ENCODE results near the gene GRM1. TPM values are rescaled to one million over a fixed set of nuclear protein-coding genes. Genes with fewer than 3 reads are reported as not detected.

Gene GRM1
- polyA plus RNA-seq, 2 of the 4 experiments (the other 2 are of a cell fraction): 0.04 TPM; not detected in 1

DNA sequence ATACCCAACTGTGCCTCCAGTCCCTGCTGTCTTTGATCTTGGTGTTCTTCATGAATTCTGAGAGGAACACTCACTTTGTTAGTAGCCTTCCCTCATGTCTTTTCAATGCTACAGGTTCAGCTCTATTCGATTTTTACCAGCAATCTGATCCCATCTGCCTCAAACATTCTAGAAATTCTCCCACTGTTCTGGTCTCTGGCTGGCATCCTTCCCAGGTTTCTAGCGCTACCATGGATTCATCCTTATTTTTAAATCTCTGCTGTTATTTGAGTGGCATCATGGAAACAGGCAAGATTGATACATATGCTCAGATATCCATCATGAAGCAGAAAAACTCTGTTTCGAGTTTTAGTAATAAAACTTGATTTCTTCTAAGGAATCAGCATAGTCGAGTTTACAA is 94.8 kb downstream of the GRM1 start (continued):
- TF ChIP-seq RCOR1 (IDR thresholded peaks at IDR 0.05; ENCODE audit: low read depth, low read length): no peak
- TF ChIP-seq TP53 (CRISPR knock-in tag; IDR thresholded peaks at IDR 0.05): no peak
- TF ChIP-seq, protein P1, sequence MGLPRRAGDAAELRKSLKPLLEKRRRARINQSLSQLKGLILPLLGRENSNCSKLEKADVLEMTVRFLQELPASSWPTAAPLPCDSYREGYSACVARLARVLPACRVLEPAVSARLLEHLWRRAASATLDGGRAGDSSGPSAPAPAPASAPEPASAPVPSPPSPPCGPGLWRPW (IDR thresholded peaks at IDR 0.05): no peak
- TF ChIP-seq TFCP2L1 (CRISPR knock-in tag; IDR thresholded peaks at IDR 0.05): no peak

DNA sequence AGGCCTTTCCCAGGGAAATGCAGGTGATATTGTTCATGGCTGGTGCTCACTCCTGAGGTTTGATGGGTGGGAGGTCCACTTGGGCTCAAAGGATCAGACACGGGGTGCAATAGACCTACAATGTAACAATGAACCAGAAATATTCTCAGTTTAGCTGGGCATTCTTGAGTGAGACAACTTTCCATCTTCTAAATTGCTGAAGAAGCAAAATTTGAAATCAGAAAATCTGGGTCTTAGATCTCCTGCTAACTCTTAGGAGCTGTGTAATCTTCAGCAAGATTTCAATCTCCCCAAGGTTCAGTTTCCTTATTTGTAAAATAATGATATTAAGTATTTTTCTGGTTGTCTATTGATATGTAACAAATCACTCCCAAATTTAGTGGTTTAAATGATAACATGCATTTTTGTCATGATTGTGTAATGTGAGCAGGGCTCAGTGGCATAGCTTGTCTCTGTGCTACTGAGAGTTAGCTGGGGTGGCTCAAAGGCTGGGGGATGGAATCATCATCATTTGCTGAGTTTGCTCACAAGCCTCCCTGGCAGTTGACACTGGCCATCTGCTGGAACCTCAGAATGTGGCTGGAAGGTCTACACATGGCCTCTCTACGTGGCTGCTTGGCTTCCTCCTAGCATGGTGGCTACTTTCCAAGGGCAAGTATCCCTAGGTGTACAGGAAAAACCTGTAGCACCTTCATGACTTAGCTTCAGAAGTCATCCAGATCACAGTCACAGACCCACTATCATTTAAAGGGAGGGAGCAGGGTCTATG is 98.8 kb downstream of the GRM1 start:
- Histone ChIP-seq H3K4me3 (no peak overlapping the region), H3K9me3 (no peaks in the 10 kb centered on the region), H3K27ac (no peak overlapping the region), H3K4me2 (no peak overlapping the region), H3K4me1 (no peaks in the 10 kb centered on the region)
- ChIA-PET POLR2A (no interaction called here), CTCF (no interaction called here)
- WGBS (ENCODE audit: missing lambda C conversion rate): 5% methylated on average over 1 of the region's 2 CpGs
- no peak for DNase-seq (ENCODE audit: low read depth in 1 of 2, low spot score in 1 of 2)
- FAIRE-seq: no peak
- ATAC-seq: no peak
- TF ChIP-seq MAFK (IDR thresholded peaks at IDR 0.05; ENCODE audit: partially characterized antibody) (peak; percentile 63), KDM5A (IDR thresholded peaks at IDR 0.05) (no peak)

DNA sequence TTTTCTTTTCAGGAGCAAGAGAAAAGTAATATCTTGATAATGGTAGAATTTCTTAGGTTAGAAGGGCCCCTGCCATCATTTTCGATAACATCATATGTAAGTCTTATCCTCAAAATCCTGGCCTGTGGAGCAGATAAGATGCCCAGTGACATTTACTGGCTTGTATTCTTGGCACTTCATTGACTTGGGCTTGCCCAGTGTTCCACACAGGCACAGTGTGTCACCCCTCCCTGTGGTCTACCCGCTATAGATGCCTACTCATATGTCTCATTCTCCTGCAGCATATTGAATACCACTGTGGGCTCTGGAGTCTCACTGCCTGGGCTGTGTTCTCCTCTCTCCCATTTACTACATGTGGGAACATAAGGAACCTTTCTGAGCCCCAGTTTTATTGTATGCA is 105.0 kb downstream of the GRM1 start:
- no peak for FAIRE-seq
- POLR2A ChIA-PET: no interaction called here
- CTCF ChIA-PET: no interaction called here
- Histone ChIP-seq H3K27ac (no peak overlapping the region), H3K4me3 (no peak overlapping the region), H3K4me2 (no peak overlapping the region), H3K4me1 (no peaks in the 10 kb centered on the region), H3K9me3 (no peaks in the 10 kb centered on the region)
- 19% methylated on average over 2 of the region's 2 CpGs for WGBS (ENCODE audit: missing lambda C conversion rate)
- DNase-seq (ENCODE audit: low read depth in 1 of 2, low spot score in 1 of 2): no peak
- TF ChIP-seq MAFK (IDR thresholded peaks at IDR 0.05; ENCODE audit: partially characterized antibody) (no peak), ZC3H11A (IDR thresholded peaks at IDR 0.05) (no peak), TP53 (CRISPR knock-in tag; IDR thresholded peaks at IDR 0.05) (no peak), MAZ (IDR thresholded peaks at IDR 0.05; ENCODE audit: borderline replicate concordance, low read depth, low read length) (no peak), NR3C1 (IDR thresholded peaks at IDR 0.05) (no peak), POLR2A (IDR thresholded peaks at IDR 0.05; ENCODE audit: low read length) (no peak), ZNF302 (CRISPR knock-in tag; IDR thresholded peaks at IDR 0.05) (no peak), ESRRA (IDR thresholded peaks at IDR 0.05; ENCODE audit: borderline replicate concordance, low read length) (no peak), RFX5 (IDR thresholded peaks at IDR 0.05) (no peak), SREBF2 (IDR thresholded peaks at IDR 0.05) (no peak), HOXA7 (CRISPR knock-in tag; IDR thresholded peaks at IDR 0.05) (no peak), RARB (CRISPR knock-in tag; IDR thresholded peaks at IDR 0.05) (no peak)
- no peak for ATAC-seq

DNA sequence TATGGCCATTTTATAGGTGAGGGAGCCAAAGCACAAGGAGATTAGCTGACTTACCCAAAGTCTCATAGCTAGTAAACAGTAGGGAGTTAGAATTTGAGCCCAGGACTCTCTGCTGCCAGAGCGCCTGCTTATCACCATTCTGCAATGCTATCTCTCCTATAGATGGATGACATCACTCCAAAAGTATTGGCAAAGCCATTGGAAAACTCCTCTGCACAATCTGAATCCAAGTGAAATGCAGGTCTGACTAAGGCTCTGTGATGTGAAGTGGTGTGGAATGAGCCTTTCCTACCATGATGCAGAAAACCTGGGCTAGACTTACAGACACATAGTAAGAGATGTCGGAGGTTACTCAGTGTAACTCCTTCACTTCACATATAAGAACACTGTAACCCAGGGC is 106.3 kb downstream of the GRM1 start:
- WGBS (ENCODE audit: missing lambda C conversion rate): 3% methylated on average over 2 of the region's 2 CpGs
- no peaks in the 10 kb centered on the region for H3K9me3 ChIP-seq
- DNase-seq (ENCODE audit: low read depth in 1 of 2, low spot score in 1 of 2) (no peak), FAIRE-seq (no peak), ATAC-seq (no peak)
- TF ChIP-seq, protein P2, sequence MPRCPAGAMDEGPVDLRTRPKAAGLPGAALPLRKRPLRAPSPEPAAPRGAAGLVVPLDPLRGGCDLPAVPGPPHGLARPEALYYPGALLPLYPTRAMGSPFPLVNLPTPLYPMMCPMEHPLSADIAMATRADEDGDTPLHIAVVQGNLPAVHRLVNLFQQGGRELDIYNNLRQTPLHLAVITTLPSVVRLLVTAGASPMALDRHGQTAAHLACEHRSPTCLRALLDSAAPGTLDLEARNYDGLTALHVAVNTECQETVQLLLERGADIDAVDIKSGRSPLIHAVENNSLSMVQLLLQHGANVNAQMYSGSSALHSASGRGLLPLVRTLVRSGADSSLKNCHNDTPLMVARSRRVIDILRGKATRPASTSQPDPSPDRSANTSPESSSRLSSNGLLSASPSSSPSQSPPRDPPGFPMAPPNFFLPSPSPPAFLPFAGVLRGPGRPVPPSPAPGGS (IDR thresholded peaks at IDR 0.05): no peak
- TF ChIP-seq ZFP36 (IDR thresholded peaks at IDR 0.05; ENCODE audit: borderline replicate concordance, partially characterized antibody) (no peak), SMC3 (IDR thresholded peaks at IDR 0.05) (no peak), POLR2A (IDR thresholded peaks at IDR 0.05; ENCODE audit: low read length) (no peak), MAZ (IDR thresholded peaks at IDR 0.05; ENCODE audit: borderline replicate concordance, low read depth, low read length) (no peak), BHLHE40 (IDR thresholded peaks at IDR 0.05; ENCODE audit: low read depth, low read length) (no peak), NR3C1 (IDR thresholded peaks at IDR 0.05) (no peak), MAFK (IDR thresholded peaks at IDR 0.05; ENCODE audit: partially characterized antibody) (no peak), ZC3H11A (IDR thresholded peaks at IDR 0.05) (no peak), HOXA7 (CRISPR knock-in tag; IDR thresholded peaks at IDR 0.05) (no peak), POLR2AphosphoS2 (conservative IDR thresholded peaks at IDR 0.05; ENCODE audit: low read length) (no peak), CBX2 (IDR thresholded peaks at IDR 0.05; ENCODE audit: borderline replicate concordance, low read depth) (no peak), CBX8 (IDR thresholded peaks at IDR 0.05) (no peak), RAD21 (conservative IDR thresholded peaks at IDR 0.05 in 1 of 2, IDR thresholded peaks at IDR 0.05 in 1 of 2) (no peak), HEYL (CRISPR knock-in tag; IDR thresholded peaks at IDR 0.05) (no peak), ESRRA (IDR thresholded peaks at IDR 0.05; ENCODE audit: borderline replicate concordance, low read length) (no peak)
- TF ChIP-seq, protein P3, sequence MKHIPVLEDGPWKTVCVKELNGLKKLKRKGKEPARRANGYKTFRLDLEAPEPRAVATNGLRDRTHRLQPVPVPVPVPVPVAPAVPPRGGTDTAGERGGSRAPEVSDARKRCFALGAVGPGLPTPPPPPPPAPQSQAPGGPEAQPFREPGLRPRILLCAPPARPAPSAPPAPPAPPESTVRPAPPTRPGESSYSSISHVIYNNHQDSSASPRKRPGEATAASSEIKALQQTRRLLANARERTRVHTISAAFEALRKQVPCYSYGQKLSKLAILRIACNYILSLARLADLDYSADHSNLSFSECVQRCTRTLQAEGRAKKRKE (CRISPR knock-in tag; IDR thresholded peaks at IDR 0.05; ENCODE audit: low read depth): no peak
- H3K4me1 ChIP-seq: no peaks in the 10 kb centered on the region
- H3K27ac ChIP-seq: no peak overlapping the region
- POLR2A ChIA-PET: no interaction called here
- no peak overlapping the region for H3K4me3 ChIP-seq
- CTCF ChIA-PET: interaction anchor here (0.6 kb wide), 1 partner anchor 15 kb away, joined by 3 read pairs; no protein-coding TSS in a partner anchor
- no peak overlapping the region for H3K4me2 ChIP-seq

Measured in A549 (cell line).